SU-DHL-6 (cell line): ENCODE results near the gene HMGB2.

Experiments used
- H2AFZ ChIP-seq: fragments of 200-600 bp; sonication (generic); 2 replicates; pipeline ENCODE4 v1.6.1; 2014; ENCODE audit warnings: low read depth, mild to moderate bottlenecking, moderate library complexity, mixed read lengths, antibody characterized with exemption, low read length; ENCODE audit not compliant: severe bottlenecking
- H3F3A ChIP-seq: fragments of 200-600 bp; shearing (Covaris generic); 2 replicates; pipeline ENCODE4 v1.6.0; 2016; ENCODE audit warnings: antibody characterized with exemption, mild to moderate bottlenecking; ENCODE audit not compliant: insufficient read depth
- H3K27ac ChIP-seq: fragments of 200-600 bp; sonication (generic); 2 replicates; pipeline ENCODE4 v1.5.1; 2016; ENCODE audit warnings: low read depth, mild to moderate bottlenecking, low read length, moderate library complexity, mixed read lengths
- H3K27me3 ChIP-seq: fragments of 200-600 bp; sonication (generic), shearing (Covaris generic); 2 replicates; pipeline ENCODE4 v1.6.0; 2014; ENCODE audit warnings: mild to moderate bottlenecking, low read length
- H3K36me3 ChIP-seq: fragments of 200-600 bp; sonication (generic); 2 replicates; pipeline ENCODE4 v1.6.1; 2014; ENCODE audit warnings: mild to moderate bottlenecking, low read length, mixed read lengths
- H3K4me2 ChIP-seq: fragments of 300-600, 200-600 bp; shearing (Covaris generic), sonication (generic); 2 replicates; pipeline ENCODE4 v1.6.0; 2014; ENCODE audit warnings: low read length, low read depth, mild to moderate bottlenecking; ENCODE audit not compliant: poor library complexity, severe bottlenecking
- H3K4me3 ChIP-seq: fragments of 200-600 bp; sonication (generic); 2 replicates; pipeline ENCODE4 v1.5.1; 2014; ENCODE audit warnings: antibody characterized with exemption, low read length, mild to moderate bottlenecking, mixed read lengths; ENCODE audit not compliant: insufficient read depth, poor library complexity, severe bottlenecking
- H3K79me2 ChIP-seq: fragments of 200-600 bp; sonication (generic); 2 replicates; pipeline ENCODE4 v1.6.1; 2014; ENCODE audit warnings: mild to moderate bottlenecking, low read length, moderate library complexity; ENCODE audit not compliant: insufficient read depth
- H3K9ac ChIP-seq: fragments of 200-600 bp; sonication (generic); 2 replicates; pipeline ENCODE4 v1.7.0; 2014; ENCODE audit warnings: mild to moderate bottlenecking, low read length
- H3K9me2 ChIP-seq: fragments of 200-600 bp; sonication (generic); replicated peaks from 2 replicates; pipeline ENCODE4 v1.6.1; 2014; ENCODE audit warnings: low read length; ENCODE audit not compliant: insufficient read depth
- H3K9me3 ChIP-seq: fragments of 200-600 bp; sonication (generic); 2 replicates; pipeline ENCODE4 v1.6.1; 2014; ENCODE audit warnings: low read length, mixed read lengths; ENCODE audit not compliant: insufficient read depth
- H4K20me1 ChIP-seq: fragments of 200-600 bp; sonication (generic); 2 replicates; pipeline ENCODE4 v1.6.1; 2014; ENCODE audit warnings: low read depth, mild to moderate bottlenecking, antibody characterized with exemption, low read length, moderate library complexity, mixed read lengths
- EZH2phosphoT487 ChIP-seq: fragments of 200-600 bp; sonication (generic), shearing (Covaris generic); conservative IDR thresholded peaks from 2 replicates; pipeline ENCODE4 v1.6.1; 2018; ENCODE audit warnings: mild to moderate bottlenecking, antibody characterized with exemption, low read length, moderate library complexity, mixed read lengths
- TF ChIP-seq, protein P1 (sequence below): fragments of 200-600 bp; sonication (generic); IDR thresholded peaks from one replicate; pipeline ENCODE4 v1.5.1; 2017; ENCODE audit warnings: antibody characterized with exemption, mild to moderate bottlenecking, low read length, moderate library complexity; ENCODE audit not compliant: insufficient read depth, poor library complexity, severe bottlenecking

Gene HMGB2

DNA sequence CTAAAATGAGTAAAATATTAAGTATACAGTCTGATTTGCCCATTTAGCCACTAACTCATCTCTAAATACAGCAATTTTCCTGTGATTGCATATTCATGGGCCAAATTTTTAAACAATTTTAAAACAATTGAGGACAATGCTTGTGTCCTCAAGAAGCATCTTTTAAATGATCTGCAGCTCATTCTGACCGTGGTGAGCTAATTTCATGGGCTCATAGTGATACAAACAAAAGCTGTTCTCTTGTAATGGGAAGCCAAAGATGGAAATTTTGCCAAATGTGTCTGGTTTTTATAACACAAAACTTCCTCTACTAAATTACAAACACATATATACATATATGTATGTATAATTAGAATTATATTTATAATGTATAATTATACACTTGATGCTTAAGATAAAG, 39.7 kb downstream of the HMGB2 start:
- no peaks in the 10 kb centered on the region for H4K20me1 ChIP-seq
- H3F3A ChIP-seq: no peaks in the 10 kb centered on the region
- H2AFZ ChIP-seq: no peak overlapping the region
- H3K27me3 ChIP-seq: no peaks in the 10 kb centered on the region
- H3K9me3 ChIP-seq: no peaks in the 10 kb centered on the region
- no peaks in the 10 kb centered on the region for H3K79me2 ChIP-seq
- no peak overlapping the region for H3K9ac ChIP-seq
- 0 out of 2 replicates have a peak, but pooled peaks cover 3% of the 10 kb centered on the region for H3K36me3 ChIP-seq
- H3K27ac ChIP-seq: no peak overlapping the region
- TF ChIP-seq EZH2phosphoT487: no peak
- TF ChIP-seq, protein P1, sequence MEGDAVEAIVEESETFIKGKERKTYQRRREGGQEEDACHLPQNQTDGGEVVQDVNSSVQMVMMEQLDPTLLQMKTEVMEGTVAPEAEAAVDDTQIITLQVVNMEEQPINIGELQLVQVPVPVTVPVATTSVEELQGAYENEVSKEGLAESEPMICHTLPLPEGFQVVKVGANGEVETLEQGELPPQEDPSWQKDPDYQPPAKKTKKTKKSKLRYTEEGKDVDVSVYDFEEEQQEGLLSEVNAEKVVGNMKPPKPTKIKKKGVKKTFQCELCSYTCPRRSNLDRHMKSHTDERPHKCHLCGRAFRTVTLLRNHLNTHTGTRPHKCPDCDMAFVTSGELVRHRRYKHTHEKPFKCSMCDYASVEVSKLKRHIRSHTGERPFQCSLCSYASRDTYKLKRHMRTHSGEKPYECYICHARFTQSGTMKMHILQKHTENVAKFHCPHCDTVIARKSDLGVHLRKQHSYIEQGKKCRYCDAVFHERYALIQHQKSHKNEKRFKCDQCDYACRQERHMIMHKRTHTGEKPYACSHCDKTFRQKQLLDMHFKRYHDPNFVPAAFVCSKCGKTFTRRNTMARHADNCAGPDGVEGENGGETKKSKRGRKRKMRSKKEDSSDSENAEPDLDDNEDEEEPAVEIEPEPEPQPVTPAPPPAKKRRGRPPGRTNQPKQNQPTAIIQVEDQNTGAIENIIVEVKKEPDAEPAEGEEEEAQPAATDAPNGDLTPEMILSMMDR: no peak
- no peak overlapping the region for H3K4me2 ChIP-seq
- no peak overlapping the region for H3K4me3 ChIP-seq
- H3K9me2 ChIP-seq: no peaks in the 10 kb centered on the region

DNA sequence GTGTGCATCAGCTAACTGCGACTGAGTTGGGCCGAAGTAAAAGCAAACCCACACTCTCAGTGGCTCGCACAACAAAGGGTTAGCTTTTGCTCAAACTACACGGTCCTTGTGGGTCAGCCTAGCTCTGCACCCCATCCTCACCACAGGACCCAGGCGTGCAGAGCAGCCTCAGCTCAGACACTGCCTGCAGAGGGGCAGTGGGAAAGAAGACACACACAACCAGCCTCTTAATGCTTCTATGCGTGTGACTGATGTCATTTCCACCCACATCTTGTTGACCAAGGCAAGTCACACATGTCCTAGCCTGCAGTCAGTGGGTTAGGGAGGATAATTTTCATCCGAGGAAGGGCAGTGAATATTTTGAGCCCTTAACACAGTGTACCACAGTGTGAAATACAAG, 40.5 kb downstream of the HMGB2 start:
- H3K9me2 ChIP-seq: no peaks in the 10 kb centered on the region
- H3K9ac ChIP-seq: no peak overlapping the region
- TF ChIP-seq EZH2phosphoT487: no peak
- TF ChIP-seq, protein P1: no peak
- H3K4me3 ChIP-seq: no peak overlapping the region
- H3K27me3 ChIP-seq: no peaks in the 10 kb centered on the region
- no peak overlapping the region for H3K27ac ChIP-seq
- H3K79me2 ChIP-seq: no peaks in the 10 kb centered on the region
- H3K4me2 ChIP-seq: no peak overlapping the region
- H2AFZ ChIP-seq: no peak overlapping the region
- no peaks in the 10 kb centered on the region for H3K9me3 ChIP-seq
- no peaks in the 10 kb centered on the region for H3F3A ChIP-seq
- H3K36me3 ChIP-seq: 0 out of 2 replicates have a peak, but pooled peaks cover 3% of the 10 kb centered on the region
- H4K20me1 ChIP-seq: no peaks in the 10 kb centered on the region

DNA sequence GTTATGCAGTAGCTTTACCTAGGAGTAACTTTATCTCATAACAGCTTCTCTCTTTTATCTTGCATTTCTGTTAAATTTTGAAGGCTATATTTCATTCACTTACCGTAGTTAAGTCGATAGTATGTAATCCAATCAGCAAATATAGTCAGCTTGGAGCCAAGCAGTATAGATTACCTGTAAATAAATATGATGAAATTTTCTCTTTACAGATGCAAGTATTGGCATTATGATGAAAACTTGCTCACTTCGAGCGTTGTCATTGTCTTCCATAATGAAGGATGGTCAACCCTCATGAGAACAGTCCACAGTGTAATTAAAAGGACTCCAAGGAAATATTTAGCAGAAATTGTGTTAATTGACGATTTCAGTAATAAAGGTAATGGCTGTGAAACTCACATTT, 42.3 kb downstream of the HMGB2 start:
- Histone ChIP-seq H3K79me2 (no peaks in the 10 kb centered on the region), H3K4me2 (no peak overlapping the region), H3K27me3 (no peaks in the 10 kb centered on the region), H4K20me1 (no peaks in the 10 kb centered on the region), H3K4me3 (no peak overlapping the region), H3F3A (no peaks in the 10 kb centered on the region), H3K9me3 (peaks cover 6% of the 10 kb centered on the region; the same call in 1 of the 2 replicates), H2AFZ (no peak overlapping the region), H3K36me3 (0 out of 2 replicates have a peak, but pooled peaks cover 3% of the 10 kb centered on the region), H3K9ac (no peak overlapping the region), H3K27ac (no peak overlapping the region), H3K9me2 (no peaks in the 10 kb centered on the region)
- no peak for TF ChIP-seq EZH2phosphoT487
- TF ChIP-seq, protein P1: no peak
